GM15510 (cell line): ENCODE results near the gene RAB28.

Source experiments
- POLR2A ChIP-seq: IDR thresholded peaks from 3 replicates; pipeline ENCODE4 v1.6.1; 2011; ENCODE audit warnings: borderline replicate concordance; ENCODE audit not compliant: insufficient read length; ENCODE audit errors: extremely low read depth

RAB28 gene

DNA sequence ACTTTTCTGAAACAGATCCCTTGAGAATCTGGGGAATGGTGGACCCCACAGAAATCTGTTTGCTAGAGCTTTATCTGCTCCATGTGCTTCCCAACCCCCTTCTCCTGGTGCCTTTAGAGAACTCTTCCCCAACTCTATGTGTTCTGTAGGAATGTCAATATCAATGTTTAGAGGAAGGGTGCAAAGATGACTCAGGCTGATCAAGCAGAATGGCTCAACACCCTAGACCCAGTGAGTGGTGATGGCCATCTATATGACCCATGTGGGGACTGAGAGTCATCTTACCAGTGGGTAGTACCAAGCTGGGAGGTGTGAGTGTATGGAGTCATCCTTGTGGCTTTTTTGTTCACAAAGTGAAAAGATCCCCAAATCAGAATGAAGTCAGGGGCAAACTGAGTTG lies 143.5 kb downstream of the RAB28 start:
- TF ChIP-seq POLR2A, result no peak

DNA sequence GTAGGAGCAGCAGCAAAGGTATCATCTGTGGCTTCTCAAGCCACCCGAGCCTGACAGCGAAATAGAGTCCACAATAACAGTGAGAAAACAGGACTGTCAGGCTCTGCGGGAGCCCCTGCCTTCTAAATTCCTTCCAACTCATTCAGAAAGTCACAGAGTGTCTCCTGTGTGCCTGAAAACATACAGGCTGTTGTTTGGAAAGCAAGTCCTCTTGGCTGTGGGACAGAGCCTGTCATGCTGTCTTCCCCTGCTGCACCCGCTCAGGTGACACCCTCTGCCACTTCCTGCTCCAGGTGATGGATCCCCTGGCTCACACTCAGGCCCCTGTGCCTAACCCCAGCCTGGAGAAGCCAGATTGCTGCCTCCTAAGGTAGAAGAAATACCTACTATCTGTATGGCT lies 152.3 kb downstream of the RAB28 start:
- no peak for TF ChIP-seq POLR2A

DNA sequence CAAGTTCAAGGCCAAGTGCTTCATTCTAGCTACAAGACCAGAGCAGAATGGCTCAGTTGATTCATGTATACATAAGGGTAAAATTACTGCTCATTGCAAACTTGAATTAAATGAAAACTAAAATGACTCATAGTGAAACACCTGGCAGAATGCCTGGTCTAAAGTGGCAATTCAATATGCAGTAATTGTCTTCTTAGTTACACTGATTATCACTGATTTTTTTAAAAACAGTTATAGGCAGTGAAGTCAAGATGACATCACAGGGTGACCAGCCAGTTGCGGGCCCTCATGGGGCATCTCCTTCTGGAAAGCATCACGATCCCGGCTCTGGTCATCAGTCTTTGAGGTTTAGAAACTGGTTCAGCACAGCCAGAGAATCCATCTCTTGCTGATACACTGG lies 154.2 kb downstream of the RAB28 start:
- no peak for TF ChIP-seq POLR2A

DNA sequence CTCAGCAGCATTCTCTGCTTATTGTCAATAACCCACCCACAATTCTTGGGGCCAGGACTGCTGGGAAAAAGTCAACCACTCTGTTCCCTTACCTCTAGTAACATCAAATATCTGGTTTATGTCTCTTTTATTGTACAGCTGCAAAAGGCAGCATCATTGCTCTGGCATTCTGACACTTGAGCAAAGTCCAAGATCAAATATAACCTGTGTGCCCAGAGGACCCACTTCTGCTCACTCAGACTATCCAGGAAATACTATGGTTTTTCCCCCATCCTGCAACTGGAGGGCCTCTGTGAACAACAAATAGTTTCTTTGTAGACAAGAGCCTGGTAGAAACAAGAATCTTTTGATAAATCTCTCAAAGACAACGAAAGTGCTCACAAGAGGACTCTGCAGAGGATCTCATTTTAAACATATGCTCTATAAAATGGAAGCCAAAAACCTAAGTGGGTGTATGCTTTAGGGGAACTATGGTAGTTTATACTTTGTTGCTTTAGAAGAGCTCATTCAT lies 154.7 kb downstream of the RAB28 start:
- TF ChIP-seq POLR2A, result no peak

DNA sequence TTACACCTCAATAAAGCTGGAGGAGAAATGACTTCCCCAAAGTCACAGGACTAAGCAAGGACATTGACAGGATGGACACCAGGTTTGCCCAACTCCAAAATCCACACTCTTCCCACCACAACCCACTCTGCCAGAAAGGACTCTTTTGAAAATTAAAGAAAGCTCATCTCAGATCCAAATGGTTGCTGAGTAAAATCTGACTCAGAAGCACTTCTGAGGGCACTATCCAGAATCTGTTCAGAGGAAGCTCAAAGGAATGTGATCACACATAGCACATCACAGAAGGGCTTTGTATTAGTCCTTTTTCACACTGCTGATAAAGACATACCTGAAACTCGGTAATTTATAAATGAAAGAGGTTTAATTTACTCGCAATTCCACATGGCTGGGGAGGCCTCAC lies 155.5 kb downstream of the RAB28 start:
- TF ChIP-seq POLR2A, result no peak

DNA sequence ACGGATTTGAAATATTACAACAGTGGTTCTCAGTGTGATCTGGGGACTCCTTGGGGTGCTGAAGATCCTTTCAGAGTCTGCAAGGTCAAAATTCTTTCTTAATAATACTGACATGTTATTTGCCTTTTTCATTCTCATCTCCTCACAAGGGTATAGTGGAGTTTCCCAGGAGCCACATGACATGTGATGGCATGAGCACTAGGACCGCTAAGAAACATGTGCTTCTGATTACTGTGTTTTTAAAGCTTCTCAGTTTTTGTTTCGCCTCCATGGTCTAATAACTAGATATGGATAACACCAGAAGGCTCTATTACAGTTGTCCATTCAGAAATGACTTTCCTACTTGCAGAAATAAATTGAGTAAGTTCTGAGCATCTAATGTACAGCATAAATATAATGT lies 156.1 kb downstream of the RAB28 start:
- no peak for TF ChIP-seq POLR2A

DNA sequence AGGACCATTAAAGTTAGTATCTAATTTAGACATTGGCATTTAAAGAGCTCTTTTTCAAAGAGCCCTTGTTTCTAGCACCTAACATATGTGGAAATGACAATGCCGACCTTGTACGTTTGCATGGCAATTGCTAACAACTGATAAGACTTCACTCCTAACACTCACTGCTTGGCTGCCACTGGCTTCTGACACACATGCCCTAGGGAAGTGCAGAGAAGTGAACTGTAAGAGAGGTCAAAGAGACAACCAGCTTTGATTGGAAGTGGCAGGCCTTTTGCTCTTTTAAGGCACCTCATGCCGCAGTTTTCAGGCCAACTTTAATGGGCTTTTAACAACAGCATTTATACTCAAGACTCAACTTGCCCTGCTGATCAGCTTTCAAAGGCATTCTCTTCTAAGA lies 158.4 kb downstream of the RAB28 start:
- no peak for TF ChIP-seq POLR2A

DNA sequence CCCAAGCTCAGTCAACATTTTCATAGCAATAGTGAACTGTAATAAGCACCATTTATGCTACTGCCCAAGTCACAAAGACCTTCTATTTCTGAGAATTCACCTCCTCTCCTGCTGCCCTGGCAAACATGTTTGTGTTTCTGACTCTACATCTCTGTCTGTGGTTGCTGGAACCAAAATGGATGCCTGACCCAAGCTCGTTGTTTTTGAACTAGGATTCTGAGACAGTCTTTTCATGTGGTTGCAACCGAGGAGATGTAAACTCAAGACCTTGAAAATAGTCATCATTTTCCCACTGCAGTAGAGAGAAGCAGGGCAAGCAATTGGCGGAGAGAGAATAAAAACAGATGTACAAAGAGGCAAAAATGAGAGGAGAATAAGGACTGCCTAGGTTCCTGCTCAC lies 160.2 kb downstream of the RAB28 start:
- TF ChIP-seq POLR2A, result no peak

DNA sequence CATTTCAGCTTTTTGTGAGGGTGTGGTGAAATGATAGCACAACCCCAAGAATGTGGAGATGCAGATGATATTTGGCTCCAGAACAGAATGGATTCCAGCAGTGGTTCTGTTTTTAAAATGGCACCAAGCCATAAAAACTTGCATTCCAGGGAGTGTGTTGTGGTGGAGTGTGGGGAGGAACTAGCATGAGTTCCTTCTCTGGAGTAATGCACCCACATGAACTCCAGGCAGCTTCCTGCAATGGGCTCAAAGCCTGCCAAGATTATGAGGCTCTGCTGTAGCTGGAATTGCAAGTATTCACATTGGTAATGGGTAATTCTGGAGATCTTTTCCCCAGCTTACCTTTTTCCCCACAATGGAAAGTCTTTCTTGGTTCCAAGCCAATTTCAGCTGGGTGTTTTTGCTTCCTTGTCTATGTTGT lies 161.4 kb downstream of the RAB28 start:
- TF ChIP-seq POLR2A, result no peak
